HEK293T (cell line): ENCODE results near the gene RABGAP1L.

Experiments
- CTCF ChIA-PET: fragments of 350-600 bp; formaldehyde crosslinking; extraction: SDS; loops from one replicate; lab custom pipeline; 2021; ENCODE audit warnings: antibody characterized with exemption, inconsistent platforms; lab: Yijun Ruan, JAX
- POLR2A ChIA-PET: fragments of 350-600 bp; formaldehyde crosslinking; extraction: SDS; loops from one replicate; lab custom pipeline; 2020; ENCODE audit warnings: antibody characterized with exemption, inconsistent platforms; lab: Yijun Ruan, JAX
- DNase-seq: peaks from one replicate; pipeline ENCODE4 v3.0.0; 2012; ENCODE audit warnings: mixed read lengths; ENCODE audit errors: extremely low spot score
- ARNT ChIP-seq: fragments of 450-650 bp; IDR thresholded peaks from 2 replicates; pipeline ENCODE4 v1.6.1; 2017; ENCODE audit warnings: mild to moderate bottlenecking
- BHLHE40 ChIP-seq: fragments of 450-650 bp; IDR thresholded peaks from 2 replicates; pipeline ENCODE4 v1.6.1; 2016; ENCODE audit warnings: mild to moderate bottlenecking, moderate library complexity, borderline replicate concordance
- CTBP1 ChIP-seq: fragments of 450-650 bp; IDR thresholded peaks from 2 replicates; pipeline ENCODE4 v1.6.1; 2016; ENCODE audit warnings: borderline replicate concordance
- ELF4 ChIP-seq: fragments of 450-650 bp; IDR thresholded peaks from 2 replicates; pipeline ENCODE4 v1.6.1; 2017; ENCODE audit warnings: antibody characterized with exemption
- FOXA1 ChIP-seq: fragments of 450-650 bp; IDR thresholded peaks from 2 replicates; pipeline ENCODE4 v1.6.1; 2016; ENCODE audit warnings: mild to moderate bottlenecking
- FOXK2 ChIP-seq: fragments of 450-650 bp; IDR thresholded peaks from 2 replicates; pipeline ENCODE4 v1.6.1; 2016; ENCODE audit warnings: mild to moderate bottlenecking
- FOXM1 ChIP-seq: fragments of 450-650 bp; IDR thresholded peaks from 2 replicates; pipeline ENCODE4 v1.6.1; 2017; ENCODE audit warnings: mild to moderate bottlenecking, borderline replicate concordance
- HDGF ChIP-seq: fragments of 450-650 bp; IDR thresholded peaks from 2 replicates; pipeline ENCODE4 v1.6.1; 2017; ENCODE audit warnings: antibody characterized with exemption, borderline replicate concordance
- L3MBTL2 ChIP-seq: fragments of 450-650 bp; conservative IDR thresholded peaks from 2 replicates; pipeline ENCODE4 v1.6.1; 2016; ENCODE audit warnings: mild to moderate bottlenecking
- LEF1 ChIP-seq: fragments of 450-650 bp; IDR thresholded peaks from 2 replicates; pipeline ENCODE4 v1.6.1; 2017; ENCODE audit warnings: mild to moderate bottlenecking, borderline replicate concordance
- NFRKB ChIP-seq: fragments of 450-650 bp; IDR thresholded peaks from 2 replicates; pipeline ENCODE4 v1.6.1; 2016; ENCODE audit warnings: mild to moderate bottlenecking, moderate library complexity
- PKNOX1 ChIP-seq: fragments of 450-650 bp; IDR thresholded peaks from 2 replicates; pipeline ENCODE4 v1.6.1; 2016
- SP1 ChIP-seq: fragments of 450-650 bp; IDR thresholded peaks from 2 replicates; pipeline ENCODE4 v1.6.1; 2017
- SUZ12 ChIP-seq: fragments of 450-650 bp; IDR thresholded peaks from 2 replicates; pipeline ENCODE4 v1.6.1; 2016; ENCODE audit warnings: mild to moderate bottlenecking
- TARDBP ChIP-seq: fragments of 450-650 bp; IDR thresholded peaks from 2 replicates; pipeline ENCODE4 v1.6.1; 2016
- ZNF384 ChIP-seq: fragments of 450-650 bp; IDR thresholded peaks from 2 replicates; pipeline ENCODE4 v1.6.1; 2016

The RABGAP1L gene

GRCh38 chr1:174448531-174448883 lies 289.2 kb downstream of the RABGAP1L start:
- ChIA-PET CTCF (no interaction called here), POLR2A (no interaction called here)
- TF ChIP-seq ELF4 (no peak), FOXK2 (no peak), PKNOX1 (no peak), SP1 (no peak), NFRKB (no peak), BHLHE40 (no peak), SUZ12 (no peak), ARNT (no peak), FOXA1 (no peak), FOXM1 (no peak), TARDBP (no peak), L3MBTL2 (no peak), CTBP1 (no peak), LEF1 (no peak), HDGF (no peak), ZNF384 (no peak)
- no peak for DNase-seq

GRCh38 chr1:174448974-174449373 lies 289.7 kb downstream of the RABGAP1L start:
- no peak for DNase-seq
- no peak for TF ChIP-seq SP1
- TF ChIP-seq PKNOX1 = no peak
- TF ChIP-seq ELF4 = no peak
- no peak for TF ChIP-seq BHLHE40
- TF ChIP-seq ARNT = no peak
- TF ChIP-seq FOXA1 = no peak
- no peak for TF ChIP-seq ZNF384
- no peak for TF ChIP-seq SUZ12
- ChIA-PET CTCF (no interaction called here), POLR2A (no interaction called here)

- CTCF ChIA-PET = no interaction called here
These were observed 292.1 kb downstream of the RABGAP1L start for GRCh38 chr1:174451408-174451807.

GRCh38 chr1:174465855-174466254 lies 306.5 kb downstream of the RABGAP1L start:
- no peak for DNase-seq
- no peak for TF ChIP-seq NFRKB
- TF ChIP-seq TARDBP = no peak
- TF ChIP-seq ARNT = no peak
- TF ChIP-seq ELF4 = no peak
- TF ChIP-seq FOXM1 = no peak
- no peak for TF ChIP-seq SP1
- TF ChIP-seq CTBP1 = no peak
- TF ChIP-seq HDGF = no peak
- POLR2A ChIA-PET = no interaction called here
- CTCF ChIA-PET = interaction anchor here (0.6 kb wide), 2 partner anchors 11 to 260 kb away, joined by 3 read pairs; no protein-coding TSS in a partner anchor

More at GRCh38 chr1:174451408-174451807, 292.1 kb downstream of the RABGAP1L start:
- DNase-seq = no peak
- no peak for TF ChIP-seq FOXA1
- no peak for TF ChIP-seq FOXM1
- TF ChIP-seq ARNT = no peak
- no peak for TF ChIP-seq HDGF
- TF ChIP-seq TARDBP = no peak
- no peak for TF ChIP-seq CTBP1
- no peak for TF ChIP-seq ZNF384
- TF ChIP-seq PKNOX1 = no peak
- TF ChIP-seq SP1 = no peak
- TF ChIP-seq L3MBTL2 = no peak
- no peak for TF ChIP-seq FOXK2
- TF ChIP-seq LEF1 = no peak
- no peak for TF ChIP-seq SUZ12
- no peak for TF ChIP-seq ELF4
- TF ChIP-seq BHLHE40 = no peak
- TF ChIP-seq NFRKB = no peak
- POLR2A ChIA-PET = no interaction called here

GRCh38 chr1:174466607-174467006 lies 307.3 kb downstream of the RABGAP1L start:
- ChIA-PET POLR2A (no interaction called here), CTCF (no interaction called here)
- no peak for DNase-seq
- TF ChIP-seq LEF1 (no peak), FOXM1 (no peak), SP1 (no peak), L3MBTL2 (no peak), NFRKB (no peak)

- TF ChIP-seq NFRKB (no peak), TARDBP (no peak), L3MBTL2 (no peak), CTBP1 (no peak), PKNOX1 (no peak), SUZ12 (no peak), HDGF (no peak), ARNT (no peak), SP1 (no peak), BHLHE40 (no peak), ELF4 (no peak), ZNF384 (no peak), LEF1 (no peak), FOXA1 (no peak), FOXK2 (no peak), FOXM1 (no peak)
- DNase-seq = no peak
- ChIA-PET CTCF (interaction anchor here (1.1 kb wide), 1 partner anchor 206 kb away, joined by 4 read pairs; no protein-coding TSS in a partner anchor), POLR2A (no interaction called here)
These were observed 309.7 kb downstream of the RABGAP1L start for GRCh38 chr1:174469052-174469451.
